ENCODE data around the gene TAX1BP3. TPM values are rescaled to one million over a fixed set of nuclear protein-coding genes. Genes with fewer than 3 reads are reported as not detected.
A peak's percentile ranks its signal among the peaks of the same experiment; 100 is the strongest.

TAX1BP3 gene, protein sequence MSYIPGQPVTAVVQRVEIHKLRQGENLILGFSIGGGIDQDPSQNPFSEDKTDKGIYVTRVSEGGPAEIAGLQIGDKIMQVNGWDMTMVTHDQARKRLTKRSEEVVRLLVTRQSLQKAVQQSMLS
- total RNA-seq (10 to 100 TPM; 10.5 to 28.4 (median 11.7) TPM), polyA plus RNA-seq (10 to 100 TPM; 25.5 to 34.0 TPM), total RNA-seq (0.54 reads per million)

DNA sequence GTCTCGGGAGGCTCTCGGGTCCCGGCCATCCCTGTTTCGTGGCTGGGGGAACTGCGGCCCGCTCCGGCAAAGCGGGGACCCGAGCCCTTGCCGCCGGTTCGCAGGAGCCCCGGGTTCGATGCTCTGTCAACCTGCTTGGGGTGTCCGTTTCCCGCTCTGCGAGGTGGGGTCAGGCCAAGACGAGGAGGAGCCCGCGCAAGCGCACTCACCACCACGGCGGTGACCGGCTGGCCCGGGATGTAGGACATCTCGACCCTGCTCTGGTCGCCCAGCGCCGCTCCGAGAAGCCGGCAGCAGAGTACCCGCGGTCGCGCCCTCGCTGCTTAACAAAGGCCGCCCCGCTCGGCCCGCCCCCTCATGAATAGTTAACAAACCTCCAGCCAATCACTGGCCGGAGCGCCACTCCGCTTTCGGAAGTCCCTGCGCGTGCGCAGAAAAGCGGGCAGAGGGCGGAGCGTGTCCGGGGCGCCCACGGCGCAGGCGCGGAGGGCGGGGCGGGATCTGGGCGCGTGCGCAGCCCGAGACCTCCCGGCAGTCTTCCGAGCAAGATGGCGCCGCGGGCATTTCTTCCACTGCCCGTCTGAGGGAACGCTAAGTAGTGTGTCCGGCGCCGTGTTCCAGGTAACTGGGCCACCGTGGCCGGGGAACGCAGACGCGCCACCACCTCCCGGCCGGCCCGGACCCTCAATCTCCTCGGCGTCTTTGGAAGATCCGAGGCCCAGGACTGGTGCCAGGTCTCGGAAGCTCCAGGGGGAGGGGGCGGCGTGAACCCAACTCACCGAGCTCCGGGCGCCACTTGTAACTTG, at the start of gene TAX1BP3, which contains the start of gene EMC6:
TAX1BP3 (minus strand) TSS at position 300 of the 806 bp plus-strand sequence; CDS start at position 248, 52 bp downstream.
EMC6 (plus strand) TSS at position 534 of the 806 bp plus-strand sequence. CDS start 335 bp downstream, outside the sequence.
- Histone ChIP-seq H3K27ac (ENCODE audit: low read depth, low read length) (peak within 1 kb of the TSS; percentile 76), H3K4me1 (ENCODE audit: control insufficient read depth in 2 of 2, insufficient read depth in 2 of 2, low read length in 2 of 2) (peaks cover 8 to 17% of the 10 kb centered on the region in 2 donors), H3K36me3 (ENCODE audit: control insufficient read depth in 2 of 3, insufficient read depth in 3 of 3, low read length in 3 of 3) (peaks cover 0 to 7% (median 3%) of the 10 kb centered on the region in 3 experiments), H3K9me3 (ENCODE audit: control insufficient read depth in 2 of 3, low read length in 3 of 3) (no peaks in the 10 kb centered on the region), H3K27me3 (ENCODE audit: control insufficient read depth in 2 of 2, insufficient read depth in 2 of 2, low read length in 2 of 2) (no peaks in the 10 kb centered on the region), H3K4me3 (ENCODE audit: low read length) (peak within 1 kb of the TSS; percentile 91)
- POLR2A ChIA-PET = interaction anchor here (0.9 to 2.1 kb wide), 3 partner anchors 10 to 55 kb away, joined by 3 to 7 read pairs (median 6); partner anchors contain the start of genes CTNS, HASPIN and SHPK
- DNase-seq (peak; percentile 97 to 100 (median 100)), ATAC-seq (peak; percentile 96)
- Mint-ChIP-seq H3K27me3 (peaks cover 0 to 2% (median 0%) of the 10 kb centered on the region in 5 donors), H3K36me3 (peaks cover 0 to 6% (median 0%) of the 10 kb centered on the region in 5 donors), H3K9me3 (peaks cover 0 to 2% (median 0%) of the 10 kb centered on the region in 11 donors), H3K4me1 (peaks cover 21 to 43% (median 30%) of the 10 kb centered on the region in 7 donors), H3K27ac (peak within 1 kb of the TSS; percentile 63 to 93 (median 85)), H3K4me3 (peak within 1 kb of the TSS; percentile 82 to 94 (median 91))
- intact Hi-C loops (cut with micrococcal nuclease) = loop anchor here (1.0 to 5.0 kb wide), 11 partner anchors 28 to 958 kb away; partner anchors contain the start of genes CLUH (in 2 of the 2), CTNS (in 2 of the 2), HASPIN (in 2 of the 2) and NCBP3 (in 2 of the 2)
- CTCF ChIA-PET = interaction anchor here (0.6 kb wide), 1 partner anchor 69 kb away, joined by 4 read pairs; no protein-coding TSS in a partner anchor

DNA sequence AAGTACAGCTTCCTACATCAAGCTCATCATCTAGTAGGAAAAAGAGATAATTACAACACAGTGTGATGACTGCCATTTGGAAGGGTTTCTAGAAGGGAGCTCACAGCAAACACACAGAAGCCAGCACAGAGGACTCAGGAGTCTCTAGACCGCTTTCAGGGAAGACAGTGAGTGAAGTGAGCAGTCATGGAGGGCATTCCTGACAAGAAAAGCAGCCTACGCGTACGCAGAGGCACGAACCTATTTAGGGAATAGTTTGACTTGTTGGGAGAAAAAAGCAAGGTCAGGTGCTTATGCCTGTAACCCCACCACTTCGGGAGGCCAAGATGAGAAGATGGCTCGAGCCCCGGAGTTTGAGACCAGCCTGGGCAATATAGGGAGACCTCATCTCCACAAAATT, 46.9 kb upstream of the TAX1BP3 start:
- intact Hi-C loops (cut with micrococcal nuclease) = no loop called here
- H3K4me3 Mint-ChIP-seq = peak overlapping the region in 1 of 10 donors; percentile 74
- H3K36me3 Mint-ChIP-seq = peaks cover 5 to 60% (median 19%) of the 10 kb centered on the region in 5 donors

DNA sequence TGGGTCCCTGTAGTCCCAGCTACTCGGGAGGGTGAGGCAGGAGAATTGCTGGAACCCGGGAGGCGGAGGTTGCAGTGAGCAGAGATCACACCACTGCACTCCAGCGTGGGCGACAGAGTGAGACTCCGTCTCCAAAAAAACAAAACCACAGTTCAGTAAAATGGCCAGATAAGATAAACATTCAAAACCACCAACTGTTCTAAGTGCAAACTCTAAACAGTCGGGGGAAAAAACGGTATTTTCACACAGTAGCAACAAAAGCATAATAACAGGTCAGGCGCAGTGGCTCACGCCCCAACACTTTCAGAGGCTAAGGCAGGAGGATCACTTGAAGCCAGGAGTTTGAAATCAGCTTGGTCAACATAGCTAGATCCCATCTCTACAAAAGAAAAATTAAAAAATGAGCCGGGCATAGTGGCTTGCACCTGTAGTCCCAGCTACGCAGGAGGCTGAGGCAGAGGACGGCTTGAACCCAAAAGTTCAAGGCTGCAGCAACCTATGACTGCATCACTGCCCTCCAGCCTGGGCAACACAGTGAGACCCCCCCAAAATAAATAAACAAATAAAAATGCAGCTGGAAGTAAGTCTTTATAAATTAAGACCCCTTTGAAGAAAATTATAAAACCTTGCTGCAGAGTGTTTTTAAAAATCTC, 44.6 kb upstream of the TAX1BP3 start:
- Mint-ChIP-seq H3K4me1 (peaks cover 19 to 78% (median 38%) of the 10 kb centered on the region in 7 donors), H3K36me3 (peaks cover 5 to 56% (median 14%) of the 10 kb centered on the region in 5 donors), H3K27me3 (no peaks in the 10 kb centered on the region), H3K27ac (peak overlapping the region; percentile 5 to 89 (median 84)), H3K9me3 (no peaks in the 10 kb centered on the region), H3K4me3 (peak overlapping the region in 8 of 10 donors; percentile 4 to 64 (median 51))
- Histone ChIP-seq H3K4me3 (ENCODE audit: low read length) (no peak overlapping the region), H3K9me3 (ENCODE audit: control insufficient read depth in 2 of 3, low read length in 3 of 3) (no peaks in the 10 kb centered on the region), H3K4me1 (ENCODE audit: control insufficient read depth in 2 of 2, insufficient read depth in 2 of 2, low read length in 2 of 2) (peaks cover 21 to 24% of the 10 kb centered on the region in 2 donors), H3K27me3 (ENCODE audit: control insufficient read depth in 2 of 2, insufficient read depth in 2 of 2, low read length in 2 of 2) (no peaks in the 10 kb centered on the region), H3K27ac (ENCODE audit: low read depth, low read length) (peak overlapping the region; percentile 36), H3K36me3 (ENCODE audit: control insufficient read depth in 2 of 3, insufficient read depth in 3 of 3, low read length in 3 of 3) (peaks cover 6 to 36% (median 7%) of the 10 kb centered on the region in 3 experiments)
- ChIA-PET CTCF (no interaction called here), POLR2A (interaction anchor here (2.9 kb wide), 1 partner anchor 11 kb away, joined by 21 read pairs; the partner anchor contains the start of gene HASPIN)
- DNase-seq = peak in 1 of 9 donors; percentile 45
- no peak for ATAC-seq
- intact Hi-C loops (cut with micrococcal nuclease) = no loop called here

More for the DNA sequence above, 46.9 kb upstream of the TAX1BP3 start:
- no peak overlapping the region for H3K27ac ChIP-seq (ENCODE audit: low read depth, low read length)
- no peaks in the 10 kb centered on the region for H3K9me3 ChIP-seq (ENCODE audit: control insufficient read depth in 2 of 3, low read length in 3 of 3)
- ATAC-seq (no peak), DNase-seq (no peak)
- ChIA-PET CTCF (interaction anchor here (0.9 to 1.0 kb wide), 2 partner anchors 22 to 112 kb away, joined by 3 read pairs; no protein-coding TSS in a partner anchor), POLR2A (interaction anchor here (0.6 to 0.7 kb wide), 2 partner anchors 24 to 126 kb away, joined by 3 to 5 read pairs; no protein-coding TSS in a partner anchor)
- peak overlapping the region in 5 of 9 donors; percentile 3 to 85 (median 74) for H3K27ac Mint-ChIP-seq
- no peaks in the 10 kb centered on the region for H3K27me3 ChIP-seq (ENCODE audit: control insufficient read depth in 2 of 2, insufficient read depth in 2 of 2, low read length in 2 of 2)
- H3K27me3 Mint-ChIP-seq = no peaks in the 10 kb centered on the region
- H3K36me3 ChIP-seq (ENCODE audit: control insufficient read depth in 2 of 3, insufficient read depth in 3 of 3, low read length in 3 of 3) = peaks cover 6 to 45% (median 7%) of the 10 kb centered on the region in 3 experiments
- H3K9me3 Mint-ChIP-seq = no peaks in the 10 kb centered on the region
- peaks cover 21 to 77% (median 48%) of the 10 kb centered on the region in 7 donors for H3K4me1 Mint-ChIP-seq
- H3K4me3 ChIP-seq (ENCODE audit: low read length) = no peak overlapping the region
- H3K4me1 ChIP-seq (ENCODE audit: control insufficient read depth in 2 of 2, insufficient read depth in 2 of 2, low read length in 2 of 2) = peaks cover 24 to 27% of the 10 kb centered on the region in 2 donors

DNA sequence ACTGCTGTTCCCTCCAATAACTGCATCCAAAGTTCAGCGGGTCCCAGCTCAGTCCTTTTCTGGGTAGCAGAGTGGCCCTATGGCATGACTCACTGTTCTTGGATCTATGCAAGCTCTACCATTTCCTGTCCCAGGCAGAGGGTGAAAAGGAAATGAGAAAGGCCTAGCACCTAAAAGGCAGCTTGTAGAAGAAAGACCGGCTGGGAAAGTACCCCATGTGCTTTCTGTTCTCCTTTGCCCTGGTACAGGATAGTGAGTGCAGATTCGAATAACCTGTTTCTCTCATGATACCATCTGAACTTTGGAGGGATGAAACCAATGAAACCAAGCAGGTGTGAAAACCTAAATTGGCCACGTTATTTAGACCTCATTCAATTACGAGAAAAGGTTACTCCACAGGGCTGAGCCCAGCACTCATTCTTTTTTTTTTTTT, 42.6 kb upstream of the TAX1BP3 start:
- H3K36me3 Mint-ChIP-seq = peaks cover 5 to 45% (median 9%) of the 10 kb centered on the region in 5 donors
- H3K4me3 ChIP-seq (ENCODE audit: low read length) = peak overlapping the region; percentile 5
- peak overlapping the region; percentile 40 for H3K27ac ChIP-seq (ENCODE audit: low read depth, low read length)
- H3K9me3 Mint-ChIP-seq = no peaks in the 10 kb centered on the region
- peak overlapping the region; percentile 63 to 95 (median 89) for H3K27ac Mint-ChIP-seq
- H3K4me1 ChIP-seq (ENCODE audit: control insufficient read depth in 2 of 2, insufficient read depth in 2 of 2, low read length in 2 of 2) = peaks cover 21 to 24% of the 10 kb centered on the region in 2 donors
- no peaks in the 10 kb centered on the region for H3K27me3 ChIP-seq (ENCODE audit: control insufficient read depth in 2 of 2, insufficient read depth in 2 of 2, low read length in 2 of 2)
- ChIA-PET CTCF (interaction anchor here (0.5 to 2.0 kb wide), 3 partner anchors 27 to 61 kb away, joined by 3 to 5 read pairs (median 3); no protein-coding TSS in a partner anchor), POLR2A (interaction anchor here (0.6 to 2.9 kb wide), 11 partner anchors 10 to 1373 kb away, joined by 3 to 25 read pairs (median 5); partner anchors contain the start of genes HASPIN and P2RX5)
- peaks cover 19 to 66% (median 38%) of the 10 kb centered on the region in 7 donors for H3K4me1 Mint-ChIP-seq
- peaks cover 0 to 17% (median 7%) of the 10 kb centered on the region in 3 experiments for H3K36me3 ChIP-seq (ENCODE audit: control insufficient read depth in 2 of 3, insufficient read depth in 3 of 3, low read length in 3 of 3)
- no peaks in the 10 kb centered on the region for H3K27me3 Mint-ChIP-seq
- peak in 8 of 9 donors; percentile 70 to 87 (median 82) for DNase-seq
- H3K9me3 ChIP-seq (ENCODE audit: control insufficient read depth in 2 of 3, low read length in 3 of 3) = no peaks in the 10 kb centered on the region
- intact Hi-C loops (cut with micrococcal nuclease) = loop anchor here (1.0 to 2.0 kb wide), 6 partner anchors 12 to 54 kb away; partner anchors contain the start of genes HASPIN (in 2 of the 2), P2RX5 (in 2 of the 2), EMC6 (in 1 of the 2) and TAX1BP3 (in 1 of the 2)
- peak; percentile 99 for ATAC-seq
- H3K4me3 Mint-ChIP-seq = peak overlapping the region in 9 of 10 donors; percentile 21 to 80 (median 71)

DNA sequence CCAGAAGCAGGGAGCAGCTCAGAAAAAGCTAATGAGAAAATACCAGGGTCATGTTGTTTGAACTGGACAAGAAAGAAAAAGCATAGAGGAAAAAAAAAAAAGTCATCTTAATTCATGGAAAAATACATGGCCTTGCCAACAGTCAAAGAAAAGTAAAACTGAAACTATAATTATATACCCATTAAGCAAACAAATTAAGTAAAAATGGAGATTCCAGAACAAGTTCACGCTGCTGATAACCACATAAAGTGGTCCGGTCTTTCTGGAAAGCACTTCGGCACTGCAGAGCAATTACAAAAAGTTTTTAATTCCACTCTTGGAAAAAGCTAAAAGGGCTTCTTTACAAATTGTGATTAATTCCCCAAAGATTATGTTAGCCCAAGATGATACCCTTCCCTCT, 40.0 kb upstream of the TAX1BP3 start:
- Mint-ChIP-seq H3K9me3 (no peaks in the 10 kb centered on the region), H3K27ac (peak overlapping the region in 5 of 9 donors; percentile 3 to 70 (median 38)), H3K36me3 (peaks cover 0 to 42% (median 3%) of the 10 kb centered on the region in 5 donors), H3K27me3 (no peaks in the 10 kb centered on the region), H3K4me1 (peaks cover 13 to 49% (median 35%) of the 10 kb centered on the region in 7 donors), H3K4me3 (peak overlapping the region in 1 of 10 donors; percentile 38)
- peaks cover 21 to 24% of the 10 kb centered on the region in 2 donors for H3K4me1 ChIP-seq (ENCODE audit: control insufficient read depth in 2 of 2, insufficient read depth in 2 of 2, low read length in 2 of 2)
- H3K36me3 ChIP-seq (ENCODE audit: control insufficient read depth in 2 of 3, insufficient read depth in 3 of 3, low read length in 3 of 3) = no peaks in the 10 kb centered on the region
- ATAC-seq (no peak), DNase-seq (no peak)
- ChIA-PET CTCF (interaction anchor here (0.6 to 0.7 kb wide), 2 partner anchors 13 to 63 kb away, joined by 3 read pairs; no protein-coding TSS in a partner anchor), POLR2A (interaction anchor here (1.1 kb wide), 1 partner anchor 13 kb away, joined by 3 read pairs; no protein-coding TSS in a partner anchor)
- intact Hi-C loops (cut with micrococcal nuclease) = no loop called here
- no peak overlapping the region for H3K27ac ChIP-seq (ENCODE audit: low read depth, low read length)
- no peaks in the 10 kb centered on the region for H3K27me3 ChIP-seq (ENCODE audit: control insufficient read depth in 2 of 2, insufficient read depth in 2 of 2, low read length in 2 of 2)
- no peaks in the 10 kb centered on the region for H3K9me3 ChIP-seq (ENCODE audit: control insufficient read depth in 2 of 3, low read length in 3 of 3)
- no peak overlapping the region for H3K4me3 ChIP-seq (ENCODE audit: low read length)

All from naive thymus-derived CD4-positive, alpha-beta T cell (primary cell).